Measurements from ENCODE around the gene NUDT14. TPM values are rescaled to one million over a fixed set of nuclear protein-coding genes. Genes with fewer than 3 reads are reported as not detected.
A peak's percentile ranks its signal among the peaks of the same experiment; 100 is the strongest.

Gene NUDT14
- polyA plus RNA-seq, 1 experiment = 10.9 TPM

- CTCF ChIA-PET = interaction anchor here (0.6 to 2.2 kb wide), 5 partner anchors 18 to 150 kb away, joined by 3 to 12 read pairs (median 3); no protein-coding TSS in a partner anchor
- DNase-seq (ENCODE audit: low read depth) = no peak
- POLR2A ChIA-PET = no interaction called here
Measured at GRCh38 chr14:105201925-105202513, 20.9 kb upstream of the NUDT14 start.

DNA sequence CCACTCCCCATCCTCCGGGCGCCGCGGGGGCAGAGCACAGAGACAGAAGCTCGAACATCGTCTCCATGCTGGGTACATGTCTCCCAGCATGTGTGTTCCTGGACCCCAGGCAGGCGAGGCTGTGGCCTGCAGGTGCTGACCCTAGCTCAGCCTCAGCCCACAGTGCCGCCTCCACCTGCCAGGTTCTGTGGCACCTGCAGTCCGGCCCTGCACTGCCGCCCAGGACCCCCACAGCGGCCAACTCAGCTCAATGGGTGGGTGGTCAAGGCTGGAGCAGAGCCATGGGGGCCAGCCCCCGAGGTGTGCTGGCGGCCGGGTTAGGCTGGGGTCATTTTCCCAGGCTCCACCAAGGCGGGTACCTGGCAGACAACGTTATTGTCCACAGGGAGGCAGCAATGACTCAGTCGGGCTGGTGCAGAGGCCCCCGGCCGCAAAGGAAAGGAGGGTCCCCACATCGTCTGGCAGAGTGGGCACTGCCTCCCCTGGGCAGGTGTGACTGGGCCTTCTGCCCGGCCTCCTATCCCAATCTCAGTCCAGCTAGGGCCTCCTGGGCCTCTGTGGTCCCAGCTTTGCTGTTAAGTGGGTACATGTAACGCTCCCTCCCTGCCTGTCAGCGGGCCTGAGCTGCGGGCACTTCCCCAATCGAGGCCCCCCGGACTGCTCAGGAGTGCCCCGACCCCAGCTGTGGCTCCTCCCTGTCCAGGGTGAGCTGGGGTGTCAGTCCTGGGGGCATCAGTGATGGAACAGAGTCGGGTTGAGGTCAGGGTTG, 20.2 kb upstream of the NUDT14 start:
- DNase-seq (ENCODE audit: low read depth) = no peak
- no peaks in the 10 kb centered on the region for H3K36me3 ChIP-seq (ENCODE audit: control insufficient read depth, insufficient read depth, low read length)
- H3K4me3 ChIP-seq (ENCODE audit: low read depth, low read length) = no peak overlapping the region
- TF ChIP-seq CTCF (IDR thresholded peaks at IDR 0.05; ENCODE audit: insufficient read depth, low read depth, low read length) = 0 out of 2 replicates have a peak, but pooled peaks have one; percentile 9
- POLR2A ChIA-PET = no interaction called here
- peaks cover 2% of the 10 kb centered on the region for H3K27me3 ChIP-seq (ENCODE audit: control insufficient read depth, insufficient read depth, low read length)
- CTCF ChIA-PET = interaction anchor here (0.7 to 2.2 kb wide), 4 partner anchors 17 to 151 kb away, joined by 3 to 12 read pairs (median 4); no protein-coding TSS in a partner anchor

More at GRCh38 chr14:105201925-105202513, 20.9 kb upstream of the NUDT14 start:
- Histone ChIP-seq H3K4me3 (ENCODE audit: low read depth, low read length) (no peak overlapping the region), H3K36me3 (ENCODE audit: control insufficient read depth, insufficient read depth, low read length) (no peaks in the 10 kb centered on the region), H3K27me3 (ENCODE audit: control insufficient read depth, insufficient read depth, low read length) (no peaks in the 10 kb centered on the region; the same call in 1 of the 2 replicates)
- no peak for TF ChIP-seq CTCF (IDR thresholded peaks at IDR 0.05; ENCODE audit: insufficient read depth, low read depth, low read length)

GRCh38 chr14:105200641-105201040, 19.5 kb upstream of the NUDT14 start:
- H3K27me3 ChIP-seq (ENCODE audit: control insufficient read depth, insufficient read depth, low read length) = peaks cover 4% of the 10 kb centered on the region
- H3K36me3 ChIP-seq (ENCODE audit: control insufficient read depth, insufficient read depth, low read length) = no peaks in the 10 kb centered on the region
- CTCF ChIA-PET = interaction anchor here (1.4 to 2.2 kb wide), 2 partner anchors 19 to 151 kb away, joined by 4 to 12 read pairs; no protein-coding TSS in a partner anchor
- POLR2A ChIA-PET = no interaction called here
- DNase-seq (ENCODE audit: low read depth) = no peak
- TF ChIP-seq CTCF (IDR thresholded peaks at IDR 0.05; ENCODE audit: insufficient read depth, low read depth, low read length) = no peak
- no peak overlapping the region for H3K4me3 ChIP-seq (ENCODE audit: low read depth, low read length)

DNA sequence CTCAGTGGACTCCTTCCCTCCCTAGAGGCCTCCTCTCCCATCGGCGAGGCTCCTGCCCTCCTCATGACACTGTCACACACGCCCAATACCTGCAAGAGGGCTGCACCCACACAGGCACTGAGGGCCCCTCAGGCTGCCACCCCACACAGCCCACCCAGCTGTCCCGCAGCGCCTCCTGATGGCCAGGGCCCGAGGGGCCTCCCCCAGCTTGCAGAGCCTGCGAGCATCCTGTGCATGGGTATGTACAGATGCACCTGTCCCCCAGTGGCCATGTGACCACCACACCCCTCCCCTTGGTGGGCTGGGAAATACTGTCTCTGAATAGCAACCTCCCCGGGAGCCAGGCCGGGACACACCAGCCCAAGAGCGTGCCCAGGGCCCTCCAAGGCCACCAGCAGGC, 19.0 kb upstream of the NUDT14 start:
- DNase-seq (ENCODE audit: low read depth) = no peak
- Histone ChIP-seq H3K27me3 (ENCODE audit: control insufficient read depth, insufficient read depth, low read length) (peaks cover 4% of the 10 kb centered on the region), H3K36me3 (ENCODE audit: control insufficient read depth, insufficient read depth, low read length) (no peaks in the 10 kb centered on the region), H3K4me3 (ENCODE audit: low read depth, low read length) (no peak overlapping the region)
- CTCF ChIA-PET = no interaction called here
- no peak for TF ChIP-seq CTCF (IDR thresholded peaks at IDR 0.05; ENCODE audit: insufficient read depth, low read depth, low read length)
- POLR2A ChIA-PET = no interaction called here

- H3K36me3 ChIP-seq (ENCODE audit: control insufficient read depth, insufficient read depth, low read length) = no peaks in the 10 kb centered on the region
- peaks cover 4% of the 10 kb centered on the region for H3K27me3 ChIP-seq (ENCODE audit: control insufficient read depth, insufficient read depth, low read length)
- ChIA-PET POLR2A (no interaction called here), CTCF (no interaction called here)
- TF ChIP-seq CTCF (IDR thresholded peaks at IDR 0.05; ENCODE audit: insufficient read depth, low read depth, low read length) = no peak
- no peak for DNase-seq (ENCODE audit: low read depth)
- no peak overlapping the region for H3K4me3 ChIP-seq (ENCODE audit: low read depth, low read length)
Measured at GRCh38 chr14:105199093-105199492, 18.0 kb upstream of the NUDT14 start.

Data from BJ (cell line).